GM19035 (cell line): ENCODE data around the gene IRF5.

Experiments used
- ATAC-seq: cut with Tn5 transposase; IDR thresholded peaks from one replicate; pipeline ENCODE4 v1.9.1; 2021; ENCODE audit not compliant: unreplicated experiment

Gene IRF5

GRCh38 chr7:128937647-128938543, at the start of gene IRF5:
Gene IRF5, plus strand, starts transcription at chr7:128937927. Its CDS starts 4,155 bp downstream, at chr7:128942082.
- no peak for ATAC-seq

- no peak for ATAC-seq
Measured at GRCh38 chr7:128888039-128888755, 49.5 kb upstream of the IRF5 start.

GRCh38 chr7:128888756-128889095, 49.0 kb upstream of the IRF5 start:
- no peak for ATAC-seq

GRCh38 chr7:128889121-128889520, 48.6 kb upstream of the IRF5 start:
- no peak for ATAC-seq

- no peak for ATAC-seq
Measured at GRCh38 chr7:128890306-128891109, 47.2 kb upstream of the IRF5 start.

GRCh38 chr7:128891110-128891941, 46.4 kb upstream of the IRF5 start:
- ATAC-seq, result no peak

- ATAC-seq, result no peak
Measured at GRCh38 chr7:128891942-128892269, 45.8 kb upstream of the IRF5 start.

GRCh38 chr7:128892521-128893250, 45.0 kb upstream of the IRF5 start:
- no peak for ATAC-seq

- no peak for ATAC-seq
Measured at GRCh38 chr7:128893251-128894100, 44.3 kb upstream of the IRF5 start.

- no peak for ATAC-seq
Measured at GRCh38 chr7:128894101-128894440, 43.7 kb upstream of the IRF5 start.

- ATAC-seq, result no peak
Measured at GRCh38 chr7:128895320-128895719, 42.4 kb upstream of the IRF5 start.

GRCh38 chr7:128899392-128899791, 38.3 kb upstream of the IRF5 start:
- no peak for ATAC-seq

GRCh38 chr7:128900237-128900636, 37.5 kb upstream of the IRF5 start:
- ATAC-seq, result no peak

GRCh38 chr7:128902761-128903585, 34.8 kb upstream of the IRF5 start:
- ATAC-seq, result no peak

- ATAC-seq, result no peak
Measured at GRCh38 chr7:128903621-128904361, 33.9 kb upstream of the IRF5 start.

- ATAC-seq, result peak; percentile 60
Measured at GRCh38 chr7:128904381-128905197, 33.1 kb upstream of the IRF5 start.
